Loucy (cell line): Measurements from ENCODE around the gene OR6C75.
"Not testable (repeated sequence)": the region's sequence is repeated elsewhere in the genome, so short reads cannot be mapped to it uniquely, and the experiment has no call there.

ENCODE experiments used
- H2AFZ ChIP-seq: fragments of 200-600 bp; sonication (generic); 2 replicates; pipeline ENCODE4 v1.6.0; 2016; ENCODE audit warnings: antibody characterized with exemption, mild to moderate bottlenecking, low read length, moderate library complexity
- H3F3A ChIP-seq: fragments of 200-600 bp; 2 replicates; pipeline ENCODE4 v1.6.0; 2016; ENCODE audit warnings: antibody characterized with exemption, low read depth, mild to moderate bottlenecking
- H3K27me3 ChIP-seq: fragments of 200-600 bp; sonication (generic); 2 replicates; pipeline ENCODE4 v1.6.1; 2014; ENCODE audit warnings: low read length, mild to moderate bottlenecking; ENCODE audit not compliant: insufficient read depth, poor library complexity, severe bottlenecking
- H3K36me3 ChIP-seq: fragments of 200-600 bp; sonication (generic); 2 replicates; pipeline ENCODE4 v1.6.1; 2016; ENCODE audit warnings: low read length; ENCODE audit not compliant: insufficient read depth
- H3K4me1 ChIP-seq: fragments of 200-600 bp; sonication (generic); 2 replicates; pipeline ENCODE4 v1.5.1; 2014; ENCODE audit warnings: low read length, mild to moderate bottlenecking; ENCODE audit not compliant: insufficient read depth, poor library complexity, severe bottlenecking
- H3K4me2 ChIP-seq: fragments of 200-600 bp; sonication (generic); 2 replicates; pipeline ENCODE4 v1.6.0; 2014; ENCODE audit warnings: antibody characterized with exemption, low read length, low read depth, mild to moderate bottlenecking; ENCODE audit not compliant: poor library complexity, severe bottlenecking
- H3K4me3 ChIP-seq: fragments of 200-600 bp; sonication (generic); 2 replicates; pipeline ENCODE4 v1.5.1; 2014; ENCODE audit warnings: low read length, mild to moderate bottlenecking, mixed read lengths; ENCODE audit not compliant: poor library complexity, severe bottlenecking
- H3K79me2 ChIP-seq: fragments of 200-600 bp; sonication (generic); 2 replicates; pipeline ENCODE4 v1.6.1; 2014; ENCODE audit warnings: low read length; ENCODE audit not compliant: insufficient read depth
- H3K9ac ChIP-seq: fragments of 200-600 bp; sonication (generic); 2 replicates; pipeline ENCODE4 v1.6.0; 2014; ENCODE audit warnings: mild to moderate bottlenecking, low read depth, low read length, moderate library complexity; ENCODE audit not compliant: poor library complexity, severe bottlenecking
- H3K9me2 ChIP-seq: fragments of 200-600 bp; sonication (generic); replicated peaks from 2 replicates; pipeline ENCODE4 v1.6.1; 2016; ENCODE audit warnings: low read depth, low read length, mixed read lengths
- H3K9me3 ChIP-seq: fragments of 200-600 bp; sonication (generic); 2 replicates; pipeline ENCODE4 v1.6.1; 2014; ENCODE audit warnings: mild to moderate bottlenecking, antibody characterized with exemption, low read length, low read depth; ENCODE audit not compliant: insufficient read depth
- H4K20me1 ChIP-seq: fragments of 200-600 bp; sonication (generic); 2 replicates; pipeline ENCODE4 v1.6.0; 2014; ENCODE audit warnings: antibody characterized with exemption, low read length, mild to moderate bottlenecking; ENCODE audit not compliant: insufficient read depth, poor library complexity, severe bottlenecking
- CTCF ChIP-seq: fragments of 200-600 bp; sonication (generic); conservative IDR thresholded peaks from 2 replicates; pipeline ENCODE4 v1.5.1; 2014; ENCODE audit warnings: mild to moderate bottlenecking, antibody characterized with exemption, low read length
- EZH2phosphoT487 ChIP-seq: fragments of 200-600 bp; IDR thresholded peaks from 2 replicates; pipeline ENCODE4 v1.6.1; 2018; ENCODE audit warnings: antibody characterized with exemption, mild to moderate bottlenecking, moderate library complexity, borderline replicate concordance

The OR6C75 gene

DNA sequence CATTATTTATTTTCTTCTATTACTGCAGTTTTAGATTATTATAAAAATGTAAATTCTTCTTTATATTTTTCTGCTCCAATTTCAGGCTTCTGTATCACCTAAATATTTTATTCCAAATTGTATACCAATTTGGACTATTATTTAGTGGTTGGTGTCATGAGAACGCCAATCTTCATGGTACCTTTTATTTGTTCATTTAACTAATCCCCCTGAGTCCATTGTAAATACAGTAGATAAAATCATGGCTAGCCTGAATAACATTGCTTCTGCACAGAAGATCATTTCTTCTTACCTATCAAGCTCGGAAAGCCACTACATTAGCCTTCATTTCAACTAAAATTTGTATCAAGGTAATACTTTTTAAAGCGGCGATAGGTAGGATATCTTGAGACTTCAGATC lies at the start of gene OR6C75:
Gene OR6C75, plus strand, starts transcription at position 301 of the 400 bp plus-strand sequence. CDS start 2,136 bp downstream, outside the sequence.
- no peaks in the 10 kb centered on the region for H3F3A ChIP-seq
- no peaks in the 10 kb centered on the region for H3K4me1 ChIP-seq
- no peak within 1 kb of the TSS for H3K4me3 ChIP-seq
- H3K36me3 ChIP-seq = no peaks in the 10 kb centered on the region
- TF ChIP-seq EZH2phosphoT487 (no peak), CTCF (no peak)
- no peaks in the 10 kb centered on the region for H3K9me3 ChIP-seq
- H3K27me3 ChIP-seq = no peaks in the 10 kb centered on the region
- H3K9ac ChIP-seq = no peak within 1 kb of the TSS
- H4K20me1 ChIP-seq = no peaks in the 10 kb centered on the region
- H3K9me2 ChIP-seq = no peaks in the 10 kb centered on the region
- no peak within 1 kb of the TSS for H3K4me2 ChIP-seq
- no peaks in the 10 kb centered on the region for H3K79me2 ChIP-seq
- no peak within 1 kb of the TSS for H2AFZ ChIP-seq

DNA sequence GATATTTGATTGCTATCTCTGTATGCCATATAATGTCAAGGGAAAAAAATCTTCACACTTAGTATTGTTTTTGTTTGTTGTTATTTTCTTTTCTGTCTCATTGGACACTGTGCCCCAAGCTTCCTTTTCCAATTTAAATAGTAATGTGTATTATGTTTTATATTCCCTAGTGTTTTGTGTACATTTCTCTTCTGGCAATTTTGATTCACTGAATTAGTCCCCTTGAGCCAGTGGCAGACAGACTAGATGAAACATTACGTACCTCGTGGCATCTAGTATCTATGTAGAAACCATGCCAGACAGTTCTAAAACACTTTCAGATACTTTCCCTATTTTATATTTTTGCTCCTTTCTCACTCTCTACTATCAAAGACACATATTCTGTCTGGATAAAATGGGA lies 48.7 kb upstream of the OR6C75 start, which contains the start of gene OR6C1:
Gene OR6C1, plus strand, starts transcription at position 301 of the 400 bp plus-strand sequence. CDS start 6,257 bp downstream, outside the sequence.
- no peaks in the 10 kb centered on the region for H3K79me2 ChIP-seq
- H3K27me3 ChIP-seq = no peaks in the 10 kb centered on the region
- TF ChIP-seq CTCF (no peak), EZH2phosphoT487 (no peak)
- no peaks in the 10 kb centered on the region for H3F3A ChIP-seq
- no peaks in the 10 kb centered on the region for H3K36me3 ChIP-seq
- H2AFZ ChIP-seq = no peak within 1 kb of the TSS
- no peaks in the 10 kb centered on the region for H3K9me2 ChIP-seq
- H3K4me3 ChIP-seq = no peak within 1 kb of the TSS
- no peaks in the 10 kb centered on the region for H3K9me3 ChIP-seq
- no peak within 1 kb of the TSS for H3K4me2 ChIP-seq
- H3K4me1 ChIP-seq = no peaks in the 10 kb centered on the region
- no peak within 1 kb of the TSS for H3K9ac ChIP-seq
- H4K20me1 ChIP-seq = no peaks in the 10 kb centered on the region

DNA sequence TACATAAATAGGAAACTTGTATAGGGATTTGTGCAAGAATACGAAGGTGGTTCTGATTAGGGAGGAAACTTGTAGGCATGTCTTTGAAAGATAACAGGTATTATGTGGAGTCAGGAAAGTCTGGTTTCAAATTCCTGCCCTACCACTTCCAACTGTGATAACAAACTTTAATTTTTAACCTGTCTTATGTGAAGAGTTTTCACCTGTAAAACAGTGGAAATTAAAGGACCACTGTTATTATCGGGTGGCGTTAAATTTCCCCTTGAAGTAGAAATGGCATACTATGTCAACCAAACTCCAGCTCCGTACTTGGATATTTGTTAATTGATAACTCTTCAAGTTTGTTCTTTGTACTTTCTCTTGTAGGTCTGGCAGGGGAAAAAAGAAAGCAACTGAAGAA lies 42.6 kb upstream of the OR6C75 start:
- H2AFZ ChIP-seq = no peak overlapping the region
- no peaks in the 10 kb centered on the region for H3K9me2 ChIP-seq
- H3K9ac ChIP-seq = no peak overlapping the region
- H4K20me1 ChIP-seq = no peaks in the 10 kb centered on the region
- no peaks in the 10 kb centered on the region for H3K36me3 ChIP-seq
- H3F3A ChIP-seq = no peaks in the 10 kb centered on the region
- H3K4me2 ChIP-seq = no peak overlapping the region
- H3K27me3 ChIP-seq = no peaks in the 10 kb centered on the region
- H3K9me3 ChIP-seq = no peaks in the 10 kb centered on the region
- H3K4me1 ChIP-seq = no peaks in the 10 kb centered on the region
- H3K4me3 ChIP-seq = no peak overlapping the region
- H3K79me2 ChIP-seq = no peaks in the 10 kb centered on the region
- no peak for TF ChIP-seq CTCF

- H2AFZ ChIP-seq, H3K27me3 ChIP-seq, H3K79me2 ChIP-seq, H3K4me1 ChIP-seq, H3K4me3 ChIP-seq, H3K9ac ChIP-seq, H3K9me2 ChIP-seq, H3F3A ChIP-seq, H4K20me1 ChIP-seq, H3K9me3 ChIP-seq, H3K4me2 ChIP-seq, H3K36me3 ChIP-seq: not testable (repeated sequence)
Observed at GRCh38 chr12:55325801-55326200, 37.0 kb upstream of the OR6C75 start.
